ENCODE data around the gene EMD.

The EMD gene

DNA sequence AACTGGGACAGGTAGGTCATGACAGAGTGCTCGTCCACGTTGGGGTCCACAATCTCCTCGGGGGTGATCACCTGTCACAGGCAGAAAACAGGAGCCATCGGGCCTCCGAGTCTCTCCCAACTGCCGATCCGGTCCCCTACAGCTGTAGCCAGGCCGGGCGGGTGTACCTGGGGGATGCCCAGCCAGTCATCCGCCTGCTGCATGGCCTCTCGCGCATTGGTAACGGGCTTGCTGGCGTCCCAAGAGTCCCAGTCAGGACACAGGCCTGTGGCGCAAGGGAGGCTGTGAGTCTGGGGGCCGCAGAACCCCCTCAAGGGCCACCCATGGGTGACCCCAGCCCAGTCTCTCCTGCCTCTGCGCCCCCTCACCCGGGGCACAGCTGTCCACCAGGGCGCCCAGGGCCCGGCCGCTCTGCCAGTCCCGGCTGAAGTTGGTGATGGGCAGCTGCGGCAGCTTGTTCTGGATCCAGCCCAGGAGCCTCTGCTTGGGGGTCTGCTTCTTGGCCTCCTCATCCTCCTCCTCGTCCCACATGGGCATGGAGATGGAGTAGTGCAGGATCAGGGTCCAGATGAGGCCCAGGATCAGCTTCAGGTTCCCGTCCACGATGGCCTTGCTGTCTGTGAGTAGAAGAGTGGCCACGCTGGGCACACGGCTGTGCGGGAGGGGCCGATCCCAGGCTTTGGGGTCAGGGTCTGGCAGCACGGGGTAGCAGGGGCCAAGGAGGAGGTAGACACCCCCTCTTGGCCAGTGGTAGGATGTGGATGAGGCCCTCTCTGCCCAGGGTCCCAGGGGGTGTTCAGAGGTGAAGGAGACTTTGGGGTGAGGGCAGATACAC lies 11.4 kb upstream of the EMD start:
- ChIA-PET CTCF (no interaction called here), POLR2A (interaction anchor here (0.8 kb wide), 1 partner anchor 9 kb away, joined by 3 read pairs; no protein-coding TSS in a partner anchor)
- TF ChIP-seq, protein P1, sequence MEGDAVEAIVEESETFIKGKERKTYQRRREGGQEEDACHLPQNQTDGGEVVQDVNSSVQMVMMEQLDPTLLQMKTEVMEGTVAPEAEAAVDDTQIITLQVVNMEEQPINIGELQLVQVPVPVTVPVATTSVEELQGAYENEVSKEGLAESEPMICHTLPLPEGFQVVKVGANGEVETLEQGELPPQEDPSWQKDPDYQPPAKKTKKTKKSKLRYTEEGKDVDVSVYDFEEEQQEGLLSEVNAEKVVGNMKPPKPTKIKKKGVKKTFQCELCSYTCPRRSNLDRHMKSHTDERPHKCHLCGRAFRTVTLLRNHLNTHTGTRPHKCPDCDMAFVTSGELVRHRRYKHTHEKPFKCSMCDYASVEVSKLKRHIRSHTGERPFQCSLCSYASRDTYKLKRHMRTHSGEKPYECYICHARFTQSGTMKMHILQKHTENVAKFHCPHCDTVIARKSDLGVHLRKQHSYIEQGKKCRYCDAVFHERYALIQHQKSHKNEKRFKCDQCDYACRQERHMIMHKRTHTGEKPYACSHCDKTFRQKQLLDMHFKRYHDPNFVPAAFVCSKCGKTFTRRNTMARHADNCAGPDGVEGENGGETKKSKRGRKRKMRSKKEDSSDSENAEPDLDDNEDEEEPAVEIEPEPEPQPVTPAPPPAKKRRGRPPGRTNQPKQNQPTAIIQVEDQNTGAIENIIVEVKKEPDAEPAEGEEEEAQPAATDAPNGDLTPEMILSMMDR (IDR thresholded peaks at IDR 0.05; ENCODE audit: control extremely low read depth, extremely low read depth, low read depth, missing control alignments) = no peak

DNA sequence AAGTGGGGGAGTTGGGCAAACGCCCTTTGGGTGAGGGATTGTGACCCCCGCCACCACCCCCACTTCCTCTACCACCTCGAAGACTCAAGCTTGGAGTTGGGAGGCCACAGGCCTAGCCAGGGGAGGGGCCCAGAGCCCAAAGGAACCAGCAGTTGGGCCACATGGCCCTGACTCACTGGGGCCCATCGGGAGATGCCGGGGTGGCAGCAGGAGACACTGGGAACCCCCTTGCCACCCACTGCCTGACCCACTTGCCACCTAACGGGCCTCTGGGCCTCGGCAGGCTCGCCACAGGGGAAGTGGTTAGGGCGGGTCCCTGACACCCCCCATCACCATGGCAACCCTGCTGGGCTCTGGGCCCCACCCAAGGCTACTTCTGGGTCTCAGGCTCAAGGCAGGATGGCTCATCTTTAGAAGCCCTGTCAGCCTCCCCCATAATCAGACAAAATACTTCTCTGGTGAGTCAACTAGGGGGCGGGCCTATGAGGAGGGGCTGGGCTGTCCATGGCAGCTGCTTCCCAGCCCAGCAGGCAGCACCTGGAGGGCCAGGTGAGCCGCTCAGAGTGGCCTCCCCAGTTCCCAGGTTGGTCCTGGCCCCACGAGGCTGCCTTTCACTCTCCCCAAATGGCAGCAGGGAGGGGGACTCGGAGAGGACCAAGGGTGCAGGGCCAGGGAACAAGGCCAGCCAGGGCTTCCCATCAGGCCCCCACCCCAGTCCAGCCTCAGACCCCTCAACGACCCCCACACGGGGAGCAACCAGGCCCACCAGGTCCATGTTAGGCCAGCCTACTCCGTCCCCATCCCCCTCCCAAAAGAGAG lies 10.3 kb upstream of the EMD start:
- peak; percentile 63 for DNase-seq (ENCODE audit: extremely low spot score)
- CTCF ChIA-PET = interaction anchor here (0.7 kb wide), 1 partner anchor 165 kb away, joined by 3 read pairs; no protein-coding TSS in a partner anchor
- TF ChIP-seq, protein P1 (IDR thresholded peaks at IDR 0.05; ENCODE audit: control extremely low read depth, extremely low read depth, low read depth, missing control alignments) = no peak
- POLR2A ChIA-PET = interaction anchor here (0.8 kb wide), 1 partner anchor 10 kb away, joined by 3 read pairs; no protein-coding TSS in a partner anchor

More for the DNA sequence above, 11.4 kb upstream of the EMD start:
- DNase-seq (ENCODE audit: extremely low spot score) = no peak

DNA sequence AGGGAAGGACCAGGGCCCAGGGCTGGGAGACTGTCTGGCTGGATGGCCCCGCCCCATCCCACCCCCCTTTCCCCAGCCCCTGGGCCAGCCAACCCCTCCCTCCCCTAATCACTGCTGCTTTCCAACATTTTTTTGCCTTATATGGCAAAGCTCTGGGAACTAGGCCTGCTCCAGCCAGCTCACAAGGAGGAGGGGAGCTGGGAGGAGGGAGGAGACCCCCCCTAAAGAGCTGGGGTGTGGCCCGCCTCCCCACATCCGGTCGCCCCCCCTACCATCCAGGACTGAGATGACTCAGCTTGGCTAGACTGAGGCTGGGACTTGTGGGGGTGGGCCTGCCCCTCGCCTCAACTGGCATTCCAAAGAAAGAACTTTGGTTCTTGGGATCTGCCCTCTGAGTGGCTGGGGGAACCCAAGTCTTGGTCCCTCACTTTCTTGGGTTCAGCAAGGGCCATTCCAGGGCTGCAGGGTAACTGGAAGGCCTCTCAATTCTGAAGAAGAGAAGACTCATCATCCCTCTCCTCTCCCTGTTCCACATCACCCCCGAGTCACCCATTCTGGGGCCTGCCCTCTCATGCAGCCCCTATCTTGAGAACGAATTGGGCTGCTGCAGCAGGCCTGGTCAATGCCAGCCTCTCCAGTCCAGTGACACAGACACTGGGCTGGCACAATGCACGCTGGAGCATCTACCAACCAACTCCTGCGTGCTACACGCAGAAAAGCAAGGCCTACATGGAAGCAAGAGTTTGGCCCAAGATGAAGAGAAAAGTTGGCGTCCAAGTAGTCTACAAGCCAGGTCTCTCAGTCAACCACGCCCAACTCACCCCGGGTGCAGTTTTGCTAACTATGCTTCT lies 9.4 kb upstream of the EMD start:
- ChIA-PET POLR2A (no interaction called here), CTCF (interaction anchor here (1.8 kb wide), 1 partner anchor 166 kb away, joined by 4 read pairs; no protein-coding TSS in a partner anchor)
- TF ChIP-seq, protein P1 (IDR thresholded peaks at IDR 0.05; ENCODE audit: control extremely low read depth, extremely low read depth, low read depth, missing control alignments) = no peak
- peak; percentile 36 for DNase-seq (ENCODE audit: extremely low spot score)

DNA sequence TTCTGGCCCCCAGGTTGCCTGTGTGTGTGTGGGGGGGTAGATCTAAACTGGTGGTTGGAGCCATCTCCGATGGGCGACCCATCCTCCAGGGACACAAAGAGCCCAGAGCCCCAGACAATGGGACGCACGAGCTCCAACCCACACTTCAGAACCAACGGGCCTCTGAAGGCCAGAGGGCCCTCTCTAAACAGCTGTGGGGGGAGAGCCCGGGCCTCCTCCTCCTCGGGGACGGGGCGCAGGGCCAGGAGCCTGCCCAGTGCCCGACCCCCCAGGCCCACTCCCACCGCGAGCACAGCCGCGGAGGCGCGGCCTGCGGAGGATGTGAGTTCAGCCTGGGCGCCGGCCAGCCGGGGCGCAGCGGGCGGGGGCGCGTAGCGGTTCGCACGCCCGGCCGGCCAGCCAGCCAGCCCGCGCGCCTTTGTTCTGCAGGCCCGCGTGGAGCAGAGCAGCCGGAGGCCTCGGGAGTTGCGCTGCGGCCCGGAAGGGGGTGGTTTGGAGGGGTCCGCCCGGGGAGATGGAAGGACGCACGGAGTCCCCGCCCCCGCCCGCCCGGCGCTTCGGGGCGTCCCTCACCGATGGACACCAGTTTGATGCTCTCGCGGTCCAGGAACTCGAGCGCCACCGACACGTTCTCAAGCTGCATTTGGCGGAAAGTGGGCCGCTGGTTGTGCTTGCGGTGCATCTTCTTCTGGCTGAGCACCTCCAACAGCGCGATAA lies 8.6 kb upstream of the EMD start:
- no peak for DNase-seq (ENCODE audit: extremely low spot score)
- ChIA-PET POLR2A (interaction anchor here (0.7 to 1.0 kb wide), 6 partner anchors 13 to 576 kb away, joined by 3 to 7 read pairs (median 4); partner anchors contain the start of genes IDH3G, SLC10A3 and SSR4), CTCF (interaction anchor here (1.0 to 1.8 kb wide), 3 partner anchors 120 to 166 kb away, joined by 3 to 4 read pairs (median 4); partner anchors contain the start of gene SLC10A3)
- TF ChIP-seq, protein P1 (IDR thresholded peaks at IDR 0.05; ENCODE audit: control extremely low read depth, extremely low read depth, low read depth, missing control alignments) = no peak

DNA sequence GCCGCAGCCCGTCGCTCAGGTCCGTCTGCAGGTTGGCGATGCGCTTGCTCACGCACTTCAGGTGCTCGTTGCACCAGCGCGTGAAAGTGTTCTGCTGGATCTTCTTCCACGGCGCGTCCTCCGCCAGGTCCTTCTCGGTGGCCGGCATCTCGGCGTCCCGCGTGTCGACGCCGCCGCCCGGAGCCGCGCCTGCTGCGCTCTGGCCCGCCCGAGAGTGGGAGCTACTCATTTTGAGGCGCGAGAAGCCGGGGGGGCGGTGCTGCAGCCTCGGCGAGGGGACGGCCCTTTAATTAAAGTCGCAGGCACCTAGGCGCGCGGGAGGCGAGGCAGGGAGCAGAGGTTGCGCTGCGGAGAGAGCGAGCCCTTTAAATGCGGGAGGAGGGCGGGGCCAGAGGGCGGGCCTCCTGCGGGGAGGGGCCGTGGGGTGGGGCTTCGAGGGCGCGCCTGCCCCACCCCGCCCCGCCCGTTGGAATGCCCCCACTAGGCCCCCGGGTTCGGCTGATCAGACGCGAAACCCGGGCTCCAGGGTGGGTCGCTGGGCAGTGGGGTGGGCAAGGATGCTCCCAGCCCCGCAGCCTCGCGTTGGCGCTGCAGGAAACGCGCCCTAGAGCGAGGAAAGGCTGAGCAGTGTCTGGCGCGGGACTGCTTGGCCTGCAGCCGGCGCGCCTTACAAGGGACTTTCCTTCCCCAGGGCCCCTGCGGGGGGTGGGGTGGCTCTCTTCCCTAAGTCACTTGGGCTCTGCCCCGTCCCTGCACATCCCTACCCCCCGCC lies 7.9 kb upstream of the EMD start:
- POLR2A ChIA-PET = interaction anchor here (0.5 to 1.0 kb wide), 8 partner anchors 12 to 577 kb away, joined by 3 to 7 read pairs (median 4); partner anchors contain the start of genes IDH3G, SLC10A3 and SSR4
- CTCF ChIA-PET = interaction anchor here (1.0 to 1.8 kb wide), 3 partner anchors 119 to 166 kb away, joined by 3 to 4 read pairs (median 4); partner anchors contain the start of gene SLC10A3
- peak; percentile 84 for DNase-seq (ENCODE audit: extremely low spot score)
- TF ChIP-seq, protein P1 (IDR thresholded peaks at IDR 0.05; ENCODE audit: control extremely low read depth, extremely low read depth, low read depth, missing control alignments) = no peak
